NCI-H82 (cell line): Measurements from ENCODE around the gene WNT2B.

Experiments
- DNase-seq: peaks from one replicate; lab custom pipeline; 2025; lab: John Stamatoyannopoulos, UW

Gene WNT2B

DNA sequence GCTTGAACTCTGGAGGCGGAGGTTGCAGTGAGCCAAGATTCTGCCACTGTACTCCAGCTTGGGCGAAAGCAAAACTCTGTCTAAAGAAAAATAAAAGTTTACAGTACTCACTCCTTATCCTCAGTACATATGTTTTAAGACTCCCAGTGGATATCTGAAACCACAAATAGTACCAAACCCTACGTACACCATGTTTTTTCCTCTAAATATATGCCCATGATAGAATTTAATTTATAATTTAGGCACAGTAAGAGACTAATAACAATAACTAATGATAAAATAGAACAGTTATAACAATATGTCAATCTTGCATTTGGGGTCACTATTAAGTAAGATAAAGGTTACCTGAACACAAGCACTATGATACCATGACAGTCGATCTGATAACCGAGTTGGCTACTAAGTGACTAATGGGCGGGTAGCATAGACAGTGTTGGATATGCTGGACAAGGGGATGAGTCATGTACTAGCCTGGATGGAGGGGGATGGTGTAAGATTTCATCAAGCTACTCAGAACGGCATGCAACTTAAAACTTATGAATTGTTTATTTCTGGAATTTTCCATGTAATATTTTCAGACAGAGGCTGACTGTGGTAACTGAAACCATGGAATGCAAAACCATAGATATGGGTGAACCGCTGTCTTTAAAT, 66.5 kb downstream of the WNT2B start:
- DNase-seq = no peak

DNA sequence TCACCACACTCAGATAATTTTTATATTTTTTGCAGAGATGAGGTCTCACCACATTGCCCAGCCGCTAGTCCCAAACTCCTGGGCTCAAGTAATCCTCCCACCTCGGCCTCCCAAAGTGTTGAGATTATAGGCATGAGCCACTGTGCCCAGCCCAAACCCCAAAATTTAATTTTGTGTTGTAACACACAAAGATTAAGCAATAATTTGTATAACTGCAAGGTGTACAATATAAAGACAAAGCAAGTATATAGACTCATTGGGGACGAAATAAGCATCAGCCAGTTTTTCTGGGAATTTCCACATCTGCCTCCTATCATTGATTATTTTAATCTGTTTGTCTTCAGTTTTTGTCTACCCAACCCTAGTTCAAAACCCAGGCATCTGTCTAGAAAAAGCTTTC, 67.5 kb downstream of the WNT2B start:
- no peak for DNase-seq
